DOHH2 (cell line): ENCODE data around the gene ILK.

Experiments
- CTCF ChIP-seq: fragments of 200-600 bp; sonication (generic); IDR thresholded peaks from one replicate; pipeline ENCODE4 v1.5.1; 2014; ENCODE audit warnings: antibody characterized with exemption, mild to moderate bottlenecking, low read depth, low read length; ENCODE audit not compliant: poor library complexity, severe bottlenecking
- EZH2phosphoT487 ChIP-seq: fragments of 200-600 bp; sonication (generic); IDR thresholded peaks from 2 replicates; pipeline ENCODE4 v1.6.1; 2017; ENCODE audit warnings: borderline replicate concordance, mild to moderate bottlenecking, antibody characterized with exemption, low read length, moderate library complexity, mixed read lengths

GRCh38 chr11:6584528-6584927, 19.0 kb upstream of the ILK start:
- TF ChIP-seq CTCF (no peak), EZH2phosphoT487 (no peak)
